Measurements from ENCODE around the gene TKTL1. TPM values are rescaled to one million over a fixed set of nuclear protein-coding genes. Genes with fewer than 3 reads are reported as not detected.

TKTL1 gene
- not detected in 5 replicates for total RNA-seq (2022; extraction: Qiagen RNA extraction; ENCODE audit: low read depth)

GRCh38 chrX:154295664-154296310 lies at the start of gene TKTL1:
TSS of gene TKTL1 (plus strand) at chrX:154295795. CDS start at chrX:154295860, 65 bp downstream.

GRCh38 chrX:154257282-154257681 lies 38.3 kb upstream of the TKTL1 start, which contains the start of gene OPN1MW3:
TSS of gene OPN1MW3 (plus strand) at chrX:154257582. CDS start at chrX:154257620, 38 bp downstream.

GRCh38 chrX:154294791-154295574 lies 612 bp upstream of the TKTL1 start, which contains the start of gene TEX28:
TSS of gene TEX28 (minus strand) at chrX:154295124. CDS start at chrX:154292117, 3,007 bp downstream.

GRCh38 chrX:154374313-154375155 lies 78.9 kb downstream of the TKTL1 start, which contains the start of gene FLNA:
TSS of gene FLNA (minus strand) at chrX:154374634. CDS start at chrX:154371245, 3,389 bp downstream.

GRCh38 chrX:154378799-154379568 lies 83.4 kb downstream of the TKTL1 start, which contains the start of gene EMD:
TSS of gene EMD (plus strand) at chrX:154379295. CDS start at chrX:154379485, 190 bp downstream.

Other genes with a start within 250 kb of the TKTL1 start
- gene MECP2, start 198.1 kb upstream of the TKTL1 start, total RNA-seq (2022; extraction: Qiagen RNA extraction; ENCODE audit: low read depth) = 16.0 to 22.8 TPM (median 19.3 TPM) in 5 replicates
- gene OPN1LW, start 151.6 kb upstream of the TKTL1 start, total RNA-seq (2022; extraction: Qiagen RNA extraction; ENCODE audit: low read depth) = not detected in 5 replicates
- not detected in 5 replicates for gene OPN1MW, start 113.2 kb upstream of the TKTL1 start, total RNA-seq (2022; extraction: Qiagen RNA extraction; ENCODE audit: low read depth)
- gene OPN1MW2, start 76.0 kb upstream of the TKTL1 start, total RNA-seq (2022; extraction: Qiagen RNA extraction; ENCODE audit: low read depth) = not detected in 5 replicates
- not detected in 5 replicates for gene OPN1MW3, start 38.2 kb upstream of the TKTL1 start, total RNA-seq (2022; extraction: Qiagen RNA extraction; ENCODE audit: low read depth)
- gene TEX28, start 671 bp upstream of the TKTL1 start, total RNA-seq (2022; extraction: Qiagen RNA extraction; ENCODE audit: low read depth) = not detected in 5 replicates
- 1,374 to 1,670 TPM (median 1,583 TPM) in 5 replicates for gene FLNA, start 78.8 kb downstream of the TKTL1 start, total RNA-seq (2022; extraction: Qiagen RNA extraction; ENCODE audit: low read depth)
- gene EMD, start 83.5 kb downstream of the TKTL1 start, total RNA-seq (2022; extraction: Qiagen RNA extraction; ENCODE audit: low read depth) = 127 to 170 TPM (median 155 TPM) in 5 replicates
- 5,191 to 5,756 TPM (median 5,342 TPM) in 5 replicates for gene RPL10, start 102.6 kb downstream of the TKTL1 start, total RNA-seq (2022; extraction: Qiagen RNA extraction; ENCODE audit: low read depth)
- 20.6 to 30.0 TPM (median 26.9 TPM) in 5 replicates for gene DNASE1L1, start 113.5 kb downstream of the TKTL1 start, total RNA-seq (2022; extraction: Qiagen RNA extraction; ENCODE audit: low read depth)
- 29.0 to 38.9 TPM (median 33.3 TPM) in 5 replicates for gene TAFAZZIN, start 115.7 kb downstream of the TKTL1 start, total RNA-seq (2022; extraction: Qiagen RNA extraction; ENCODE audit: low read depth)
- 72.3 to 108 TPM (median 104 TPM) in 5 replicates for gene ATP6AP1, start 132.9 kb downstream of the TKTL1 start, total RNA-seq (2022; extraction: Qiagen RNA extraction; ENCODE audit: low read depth)
- gene GDI1, start 141.4 kb downstream of the TKTL1 start, total RNA-seq (2022; extraction: Qiagen RNA extraction; ENCODE audit: low read depth) = 88.0 to 102 TPM (median 92.6 TPM) in 5 replicates
- 89.4 to 122 TPM (median 110 TPM) in 5 replicates for gene FAM50A, start 148.3 kb downstream of the TKTL1 start, total RNA-seq (2022; extraction: Qiagen RNA extraction; ENCODE audit: low read depth)
- gene PLXNA3, start 162.5 kb downstream of the TKTL1 start, total RNA-seq (2022; extraction: Qiagen RNA extraction; ENCODE audit: low read depth) = 8.6 to 15.9 TPM (median 10.8 TPM) in 5 replicates
- gene LAGE3, start 183.5 kb downstream of the TKTL1 start, total RNA-seq (2022; extraction: Qiagen RNA extraction; ENCODE audit: low read depth) = 48.7 to 73.2 TPM (median 69.0 TPM) in 5 replicates
- gene UBL4A, start 190.8 kb downstream of the TKTL1 start, total RNA-seq (2022; extraction: Qiagen RNA extraction; ENCODE audit: low read depth) = 57.8 to 73.0 TPM (median 60.0 TPM) in 5 replicates
- gene SLC10A3, start 194.8 kb downstream of the TKTL1 start, total RNA-seq (2022; extraction: Qiagen RNA extraction; ENCODE audit: low read depth) = 31.5 to 42.6 TPM (median 39.9 TPM) in 5 replicates
- gene FAM3A, start 220.4 kb downstream of the TKTL1 start, total RNA-seq (2022; extraction: Qiagen RNA extraction; ENCODE audit: low read depth) = 30.7 to 46.1 TPM (median 43.4 TPM) in 5 replicates